ENCODE data around the gene HOMER3.

GRCh38 chr19:18966307-18966706 lies 25.3 kb upstream of the HOMER3 start:
- TF ChIP-seq CTCF (IDR thresholded peaks at IDR 0.05) (no peak), POLR2AphosphoS5 (IDR thresholded peaks at IDR 0.05) (no peak)
